Amygdala (tissue), 56 donors: ENCODE results near the gene RSF1.

Source experiments
- DNase-seq, 56 donors: peaks; one replicate each; lab custom pipeline; 2025; lab: John Stamatoyannopoulos, UW

The RSF1 gene

GRCh38 chr11:77806415-77806814 is 14.1 kb downstream of the RSF1 start:
- no peak for DNase-seq

GRCh38 chr11:77801477-77801876 is 19.0 kb downstream of the RSF1 start:
- no peak for DNase-seq

GRCh38 chr11:77800449-77800848 is 20.1 kb downstream of the RSF1 start:
- no peak for DNase-seq

GRCh38 chr11:77799338-77799737 is 21.2 kb downstream of the RSF1 start:
- no peak for DNase-seq

DNA sequence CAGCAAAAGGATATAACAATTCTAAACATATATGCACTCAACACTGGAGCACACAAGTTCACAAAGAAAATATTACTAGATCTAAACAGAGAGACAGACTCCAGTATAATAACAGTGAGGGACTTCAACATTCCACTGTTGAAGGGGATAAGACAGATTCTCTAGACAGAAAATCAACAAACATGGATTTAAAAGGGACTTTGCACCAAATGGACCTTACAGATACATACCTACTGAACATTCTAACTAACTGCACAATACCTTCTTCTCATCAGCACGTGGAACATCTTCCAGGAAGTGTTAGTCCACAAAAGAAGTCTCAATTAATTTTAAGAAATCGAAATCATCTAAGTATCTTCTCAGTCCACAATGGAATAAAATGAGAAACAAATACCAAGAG is 26.6 kb downstream of the RSF1 start:
- DNase-seq: no peak

DNA sequence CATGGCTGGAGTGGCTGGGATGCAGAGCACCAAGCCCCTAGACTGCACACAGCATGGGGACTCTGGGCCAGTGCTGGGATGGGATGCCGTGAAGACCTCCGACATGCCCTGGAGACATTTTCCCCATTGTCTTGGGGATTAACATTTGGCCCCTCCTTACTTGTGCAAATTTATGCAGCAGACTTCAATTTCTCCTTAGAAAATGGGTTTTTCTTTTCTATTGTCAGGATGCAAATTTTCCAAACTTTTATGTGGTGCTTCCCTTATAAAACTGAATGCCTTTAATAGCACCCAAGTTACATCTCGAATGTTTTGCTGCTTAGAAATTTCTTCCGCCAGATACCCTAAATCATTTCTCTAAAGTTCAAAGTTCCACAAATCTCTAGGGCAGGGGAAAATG is 29.2 kb downstream of the RSF1 start:
- no peak for DNase-seq

GRCh38 chr11:77789731-77790476 is 30.6 kb downstream of the RSF1 start:
- DNase-seq: no peak

DNA sequence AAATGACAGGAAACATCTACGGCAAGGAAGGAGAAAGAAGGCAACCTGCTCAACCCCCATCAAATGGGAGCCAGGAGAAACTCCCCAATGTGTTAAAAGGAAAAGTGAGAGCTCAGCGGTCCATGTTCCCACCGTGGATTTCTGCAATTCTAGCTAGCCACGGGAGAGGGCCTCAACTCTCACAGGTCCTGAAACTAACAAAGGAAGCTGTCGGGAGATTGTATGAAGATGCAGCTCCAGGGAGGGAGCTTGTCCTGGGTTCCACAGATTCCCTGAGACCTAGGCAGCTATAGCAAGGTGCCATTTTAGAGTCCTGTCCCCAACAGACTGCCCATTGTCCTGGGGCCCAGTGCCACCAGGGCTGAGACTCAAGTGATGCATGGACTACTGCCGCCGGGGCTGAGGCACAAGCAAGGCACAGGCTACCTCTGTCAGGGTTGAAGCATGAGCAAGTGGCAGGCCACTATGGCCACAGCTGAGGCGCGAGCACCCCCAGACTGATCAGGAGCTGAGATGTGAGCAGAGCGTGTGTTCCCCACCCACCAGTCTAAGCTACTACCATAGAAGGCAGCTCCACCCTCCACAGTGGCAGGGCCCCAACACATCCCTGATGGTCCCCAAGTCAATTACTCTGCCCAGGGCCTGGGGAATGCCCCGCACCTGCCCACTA is 31.3 kb downstream of the RSF1 start:
- no peak for DNase-seq

DNA sequence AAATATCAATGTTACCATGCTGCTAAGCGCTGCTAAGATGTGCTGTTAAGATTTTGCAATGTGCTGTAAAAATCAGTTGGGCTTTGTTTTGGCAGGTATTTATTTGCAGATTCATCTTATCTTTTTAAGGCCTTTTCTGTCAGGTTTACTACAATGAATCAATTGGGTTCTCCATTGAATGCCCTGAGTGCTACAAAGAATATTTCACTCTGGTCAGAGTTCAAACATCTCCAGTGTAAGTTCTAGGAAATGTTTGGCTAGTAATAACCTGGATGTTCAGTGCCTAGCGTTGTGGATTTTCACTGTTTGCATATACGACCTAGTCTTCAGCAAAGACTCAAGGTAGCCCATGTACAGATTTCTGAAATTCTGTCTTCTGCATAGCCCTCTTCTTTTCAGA is 36.0 kb downstream of the RSF1 start:
- DNase-seq: no peak

- DNase-seq: no peak
These were observed 37.5 kb downstream of the RSF1 start for GRCh38 chr11:77783025-77783424.

GRCh38 chr11:77779935-77780334 is 40.6 kb downstream of the RSF1 start:
- DNase-seq: no peak

DNA sequence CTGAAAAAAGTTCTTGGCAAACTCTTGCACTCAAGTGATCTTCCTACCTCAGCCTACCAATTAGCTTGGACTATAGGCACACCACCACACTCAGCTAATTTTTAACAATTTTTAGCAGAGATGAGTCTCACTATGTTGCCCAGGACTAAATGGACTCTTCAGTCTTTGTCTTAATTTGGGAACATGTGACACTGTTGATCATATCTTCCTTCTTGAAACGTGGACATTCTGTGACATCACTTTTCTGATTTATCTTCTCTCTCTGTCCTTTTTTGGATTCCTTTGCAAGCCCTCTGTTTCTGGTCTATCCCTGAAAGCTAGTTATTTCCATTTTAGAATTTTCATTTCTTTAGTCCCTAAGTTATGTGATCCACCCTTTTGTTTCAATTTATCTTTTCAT is 42.0 kb downstream of the RSF1 start:
- DNase-seq: no peak

- DNase-seq: no peak
These were observed 42.4 kb downstream of the RSF1 start for GRCh38 chr11:77778118-77778517.

GRCh38 chr11:77776455-77776854 is 44.1 kb downstream of the RSF1 start:
- no peak for DNase-seq

DNA sequence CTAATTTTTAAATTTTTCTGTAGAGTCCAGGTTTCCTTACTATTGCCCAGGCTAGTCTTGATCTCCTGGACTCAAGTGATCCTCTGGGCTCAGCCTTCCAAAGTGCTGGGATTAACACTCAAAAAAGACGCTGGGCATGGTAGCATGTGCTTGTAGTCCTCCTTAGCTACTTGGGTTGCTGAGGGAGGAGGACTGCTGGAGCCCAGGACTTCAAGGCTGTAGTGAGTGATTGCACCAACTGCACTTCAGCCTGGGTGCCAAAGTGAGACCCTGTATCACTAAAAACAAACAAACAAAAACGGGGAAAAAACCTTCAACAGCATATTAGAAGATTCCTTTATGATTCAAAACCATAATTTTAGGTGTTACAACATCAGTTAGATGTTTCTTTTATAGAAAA is 44.6 kb downstream of the RSF1 start:
- DNase-seq: no peak

- DNase-seq: no peak
These were observed 49.4 kb downstream of the RSF1 start for GRCh38 chr11:77771135-77771534.

GRCh38 chr11:77770629-77771028 is 49.9 kb downstream of the RSF1 start:
- no peak for DNase-seq

DNA sequence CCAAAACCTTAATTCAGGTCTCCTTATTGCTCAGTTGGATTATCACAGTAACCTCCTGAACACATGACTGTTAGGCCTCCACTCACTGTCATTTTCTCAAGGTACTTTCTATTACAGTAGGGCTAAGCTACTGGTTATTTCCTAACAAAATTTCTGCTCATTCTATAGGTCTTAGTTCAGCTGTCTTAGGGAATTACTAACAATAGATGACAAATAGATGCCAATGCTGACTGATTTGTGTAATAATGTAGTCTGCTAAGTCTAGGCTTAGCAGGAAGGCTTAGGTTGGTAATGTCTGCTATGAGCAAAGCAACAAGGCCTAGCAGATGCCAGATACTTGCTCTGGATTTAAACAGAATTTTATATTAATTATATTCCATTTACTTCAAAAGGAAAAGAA is 58.1 kb downstream of the RSF1 start:
- DNase-seq: no peak

GRCh38 chr11:77761491-77761890 is 59.0 kb downstream of the RSF1 start:
- no peak for DNase-seq

GRCh38 chr11:77758331-77758730 is 62.2 kb downstream of the RSF1 start:
- no peak for DNase-seq

- DNase-seq: no peak
These were observed 67.3 kb downstream of the RSF1 start for GRCh38 chr11:77753230-77753629.

GRCh38 chr11:77752516-77752915 is 68.0 kb downstream of the RSF1 start:
- no peak for DNase-seq
